ENCODE results near the gene EIF4H. TPM values are rescaled to one million over a fixed set of nuclear protein-coding genes. Genes with fewer than 3 reads are reported as not detected.
"Not testable (repeated sequence)": the region's sequence is repeated elsewhere in the genome, so short reads cannot be mapped to it uniquely, and the experiment has no call there.

EIF4H gene
- total and polyA plus RNA-seq, 2 experiments from 2014 or later: 183 to 309 TPM

DNA sequence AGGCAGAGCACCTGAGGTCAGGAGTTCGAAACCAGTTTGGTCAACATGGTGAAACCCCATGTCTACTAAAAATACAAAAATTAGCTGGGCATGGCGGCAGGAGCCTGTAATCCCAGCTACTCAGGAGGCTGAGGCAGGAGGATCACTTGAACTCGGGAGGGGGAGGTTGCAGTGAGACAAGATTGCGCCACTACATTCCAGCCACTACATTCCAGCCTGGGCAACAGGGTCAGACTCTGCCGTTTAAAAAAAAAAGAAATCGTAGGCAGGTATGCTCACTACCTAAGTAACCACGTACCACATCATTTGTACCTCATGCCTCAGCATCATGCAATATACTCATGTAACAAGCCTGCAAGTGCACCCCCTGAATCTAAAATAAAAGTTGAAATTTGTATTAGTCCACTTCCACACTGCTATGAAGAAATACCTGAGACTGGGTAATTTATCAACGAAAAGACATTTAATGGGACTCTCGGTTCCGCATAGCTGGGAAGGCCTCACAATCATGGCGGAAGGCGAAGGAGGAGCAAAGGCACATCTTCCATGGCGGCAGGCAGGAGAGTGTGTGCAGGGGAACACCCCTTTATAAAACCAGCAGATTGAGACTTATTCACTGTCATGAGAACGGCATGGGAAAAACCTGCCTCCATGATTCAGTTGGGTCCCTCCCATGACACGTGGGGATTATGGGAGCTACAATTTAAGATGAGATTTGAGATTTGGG lies 8.1 kb upstream of the EIF4H start (continued):
- TF ChIP-seq, protein P1, sequence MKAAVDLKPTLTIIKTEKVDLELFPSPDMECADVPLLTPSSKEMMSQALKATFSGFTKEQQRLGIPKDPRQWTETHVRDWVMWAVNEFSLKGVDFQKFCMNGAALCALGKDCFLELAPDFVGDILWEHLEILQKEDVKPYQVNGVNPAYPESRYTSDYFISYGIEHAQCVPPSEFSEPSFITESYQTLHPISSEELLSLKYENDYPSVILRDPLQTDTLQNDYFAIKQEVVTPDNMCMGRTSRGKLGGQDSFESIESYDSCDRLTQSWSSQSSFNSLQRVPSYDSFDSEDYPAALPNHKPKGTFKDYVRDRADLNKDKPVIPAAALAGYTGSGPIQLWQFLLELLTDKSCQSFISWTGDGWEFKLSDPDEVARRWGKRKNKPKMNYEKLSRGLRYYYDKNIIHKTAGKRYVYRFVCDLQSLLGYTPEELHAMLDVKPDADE (IDR thresholded peaks at IDR 0.05): no peak
- TF ChIP-seq, protein P2, sequence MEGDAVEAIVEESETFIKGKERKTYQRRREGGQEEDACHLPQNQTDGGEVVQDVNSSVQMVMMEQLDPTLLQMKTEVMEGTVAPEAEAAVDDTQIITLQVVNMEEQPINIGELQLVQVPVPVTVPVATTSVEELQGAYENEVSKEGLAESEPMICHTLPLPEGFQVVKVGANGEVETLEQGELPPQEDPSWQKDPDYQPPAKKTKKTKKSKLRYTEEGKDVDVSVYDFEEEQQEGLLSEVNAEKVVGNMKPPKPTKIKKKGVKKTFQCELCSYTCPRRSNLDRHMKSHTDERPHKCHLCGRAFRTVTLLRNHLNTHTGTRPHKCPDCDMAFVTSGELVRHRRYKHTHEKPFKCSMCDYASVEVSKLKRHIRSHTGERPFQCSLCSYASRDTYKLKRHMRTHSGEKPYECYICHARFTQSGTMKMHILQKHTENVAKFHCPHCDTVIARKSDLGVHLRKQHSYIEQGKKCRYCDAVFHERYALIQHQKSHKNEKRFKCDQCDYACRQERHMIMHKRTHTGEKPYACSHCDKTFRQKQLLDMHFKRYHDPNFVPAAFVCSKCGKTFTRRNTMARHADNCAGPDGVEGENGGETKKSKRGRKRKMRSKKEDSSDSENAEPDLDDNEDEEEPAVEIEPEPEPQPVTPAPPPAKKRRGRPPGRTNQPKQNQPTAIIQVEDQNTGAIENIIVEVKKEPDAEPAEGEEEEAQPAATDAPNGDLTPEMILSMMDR (conservative IDR thresholded peaks at IDR 0.05; ENCODE audit: low read depth in 2 of 2): no peak
- TF ChIP-seq ZNF114 (CRISPR knock-in tag; IDR thresholded peaks at IDR 0.05) (no peak), EZH2phosphoT487 (IDR thresholded peaks at IDR 0.05; ENCODE audit: unreplicated experiment) (no peak), ZNF331 (CRISPR knock-in tag; IDR thresholded peaks at IDR 0.05; ENCODE audit: low read depth) (no peak)

DNA sequence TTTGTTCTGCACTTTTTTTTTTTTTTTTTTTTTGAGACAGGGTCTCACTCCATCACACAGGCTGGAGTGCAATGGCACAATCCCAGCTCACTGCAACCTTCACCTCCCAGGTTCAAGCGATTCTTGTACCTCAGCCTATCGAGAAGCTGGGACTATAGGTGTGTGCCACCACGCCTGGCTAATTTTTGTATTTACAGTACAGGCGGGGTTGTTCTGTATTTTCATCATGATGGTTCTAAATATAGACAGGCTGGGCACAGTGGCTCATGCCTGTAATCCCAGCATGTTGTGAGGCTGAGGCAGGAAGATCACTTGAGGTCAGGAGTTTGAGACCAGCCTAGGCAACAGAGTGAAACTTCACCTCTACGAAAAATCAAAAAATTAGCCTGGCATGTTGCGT lies 6.8 kb upstream of the EIF4H start:
- not testable (repeated sequence) for H3K27ac Mint-ChIP-seq; ATAC-seq; H2AFZ ChIP-seq; H3K36me3 ChIP-seq (ENCODE audit: insufficient read depth); H3K9me2 ChIP-seq (ENCODE audit: insufficient read depth); H3K4me3 ChIP-seq; H3K27ac ChIP-seq (ENCODE audit: low read depth); H3K9me3 Mint-ChIP-seq; H3F3A ChIP-seq (replicated peaks; ENCODE audit: low read depth); H3K4me3 Mint-ChIP-seq; H3K79me2 ChIP-seq (replicated peaks; ENCODE audit: insufficient read depth); H3K27me3 ChIP-seq (ENCODE audit: insufficient read depth); H3K36me3 Mint-ChIP-seq (ENCODE audit: low read depth); H3K27me3 Mint-ChIP-seq (ENCODE audit: insufficient read depth, low read depth, poor library complexity); H3K4me2 ChIP-seq; H4K20me1 ChIP-seq (replicated peaks; ENCODE audit: insufficient read depth); H3K4me1 ChIP-seq (ENCODE audit: insufficient read depth); DNase-seq (ENCODE audit: low spot score); H3K4me1 Mint-ChIP-seq

DNA sequence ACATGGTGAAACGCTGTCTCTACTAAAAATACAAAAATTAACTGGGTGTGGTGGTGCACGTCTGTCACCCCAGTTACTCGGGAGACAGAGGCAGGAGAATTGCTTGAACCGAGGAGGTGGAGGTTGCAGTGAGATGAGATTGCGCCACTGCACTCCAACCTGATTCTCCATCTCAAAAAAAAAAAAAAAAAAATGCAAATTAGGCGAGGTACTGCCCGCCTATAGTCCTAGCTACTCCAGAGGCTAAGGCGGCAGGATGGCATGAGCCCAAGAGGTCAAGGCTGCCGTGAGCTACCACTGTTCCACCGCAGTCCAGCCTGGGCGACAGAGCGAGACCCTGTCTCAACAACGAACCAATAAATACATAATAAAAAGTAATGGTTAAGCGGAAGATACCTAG lies 1.1 kb upstream of the EIF4H start:
- Histone ChIP-seq H3K4me2 (peak overlapping the region; percentile 94), H3F3A (replicated peaks; ENCODE audit: low read depth) (peaks cover 8% of the 10 kb centered on the region; the same call in 1 of the 2 replicates), H3K79me2 (replicated peaks; ENCODE audit: insufficient read depth) (peaks cover 38% of the 10 kb centered on the region), H2AFZ (no peak overlapping the region), H3K36me3 (ENCODE audit: insufficient read depth) (peaks cover 7% of the 10 kb centered on the region; the same call in 1 of the 2 replicates), H3K27me3 (ENCODE audit: insufficient read depth) (no peaks in the 10 kb centered on the region), H4K20me1 (replicated peaks; ENCODE audit: insufficient read depth) (peaks cover 29% of the 10 kb centered on the region), H3K9me2 (ENCODE audit: insufficient read depth) (no peaks in the 10 kb centered on the region), H3K4me3 (peak overlapping the region; percentile 81), H3K27ac (ENCODE audit: low read depth) (no peak overlapping the region), H3K4me1 (ENCODE audit: insufficient read depth) (peaks cover 21% of the 10 kb centered on the region)
- peak; percentile 37; the same call in 1 of the 2 replicates for TF ChIP-seq POLR2AphosphoS5 (IDR thresholded peaks at IDR 0.05; ENCODE audit: low read depth)
- TF ChIP-seq, protein P3, sequence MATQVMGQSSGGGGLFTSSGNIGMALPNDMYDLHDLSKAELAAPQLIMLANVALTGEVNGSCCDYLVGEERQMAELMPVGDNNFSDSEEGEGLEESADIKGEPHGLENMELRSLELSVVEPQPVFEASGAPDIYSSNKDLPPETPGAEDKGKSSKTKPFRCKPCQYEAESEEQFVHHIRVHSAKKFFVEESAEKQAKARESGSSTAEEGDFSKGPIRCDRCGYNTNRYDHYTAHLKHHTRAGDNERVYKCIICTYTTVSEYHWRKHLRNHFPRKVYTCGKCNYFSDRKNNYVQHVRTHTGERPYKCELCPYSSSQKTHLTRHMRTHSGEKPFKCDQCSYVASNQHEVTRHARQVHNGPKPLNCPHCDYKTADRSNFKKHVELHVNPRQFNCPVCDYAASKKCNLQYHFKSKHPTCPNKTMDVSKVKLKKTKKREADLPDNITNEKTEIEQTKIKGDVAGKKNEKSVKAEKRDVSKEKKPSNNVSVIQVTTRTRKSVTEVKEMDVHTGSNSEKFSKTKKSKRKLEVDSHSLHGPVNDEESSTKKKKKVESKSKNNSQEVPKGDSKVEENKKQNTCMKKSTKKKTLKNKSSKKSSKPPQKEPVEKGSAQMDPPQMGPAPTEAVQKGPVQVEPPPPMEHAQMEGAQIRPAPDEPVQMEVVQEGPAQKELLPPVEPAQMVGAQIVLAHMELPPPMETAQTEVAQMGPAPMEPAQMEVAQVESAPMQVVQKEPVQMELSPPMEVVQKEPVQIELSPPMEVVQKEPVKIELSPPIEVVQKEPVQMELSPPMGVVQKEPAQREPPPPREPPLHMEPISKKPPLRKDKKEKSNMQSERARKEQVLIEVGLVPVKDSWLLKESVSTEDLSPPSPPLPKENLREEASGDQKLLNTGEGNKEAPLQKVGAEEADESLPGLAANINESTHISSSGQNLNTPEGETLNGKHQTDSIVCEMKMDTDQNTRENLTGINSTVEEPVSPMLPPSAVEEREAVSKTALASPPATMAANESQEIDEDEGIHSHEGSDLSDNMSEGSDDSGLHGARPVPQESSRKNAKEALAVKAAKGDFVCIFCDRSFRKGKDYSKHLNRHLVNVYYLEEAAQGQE (IDR thresholded peaks at IDR 0.05; ENCODE audit: unreplicated experiment): no peak
- TF ChIP-seq, protein P1 (IDR thresholded peaks at IDR 0.05): no peak
- Mint-ChIP-seq H3K9me3 (no peaks in the 10 kb centered on the region), H3K36me3 (ENCODE audit: low read depth) (peaks cover 26% of the 10 kb centered on the region), H3K27ac (peak overlapping the region; percentile 66), H3K4me3 (peak overlapping the region; percentile 89), H3K4me1 (peaks cover 32% of the 10 kb centered on the region), H3K27me3 (ENCODE audit: insufficient read depth, low read depth, poor library complexity) (peaks cover 8% of the 10 kb centered on the region)
- peak; percentile 65 for ATAC-seq
- DNase-seq (ENCODE audit: low spot score): peak; percentile 46

Measured in GM23338 (cell line).